Natural killer cell (primary cell): Measurements from ENCODE around the gene GDF11. TPM values are rescaled to one million over a fixed set of nuclear protein-coding genes. Genes with fewer than 3 reads are reported as not detected.
A peak's percentile ranks its signal among the peaks of the same experiment; 100 is the strongest.

ENCODE experiments used
- ATAC-seq, 3 donors: fragments of 150-1000 bp in 2 of 3; fragments of 200-7000 bp in 1 of 3; cut with Tn5 transposase; 1 replicate in 1 of 3; 2 replicates in 2 of 3; pipeline ENCODE4 v1.10.0; 2021; ENCODE audit warnings: mild to moderate bottlenecking in 2 of 3, moderate library complexity in 2 of 3
- DNase-seq, 2 donors: peaks; one replicate each; pipeline versions ENCODE4 v3.0.0 to v3.0.0-alpha.2; 2013 to 2021; ENCODE audit warnings: mixed read lengths in 1 of 2
- H3K27ac ChIP-seq: one replicate; pipeline ENCODE4 v1.5.1; 2013; ENCODE audit warnings: mild to moderate bottlenecking, low read length
- H3K27me3 ChIP-seq: one replicate; pipeline ENCODE4 v1.6.1; 2013; ENCODE audit warnings: low read length; ENCODE audit not compliant: control insufficient read depth, insufficient read depth
- H3K36me3 ChIP-seq: one replicate; pipeline ENCODE4 v1.6.1; 2013; ENCODE audit warnings: low read length; ENCODE audit not compliant: control insufficient read depth, insufficient read depth
- H3K4me1 ChIP-seq: one replicate; pipeline ENCODE4 v1.6.1; 2013; ENCODE audit warnings: low read length; ENCODE audit not compliant: control insufficient read depth, insufficient read depth
- H3K4me3 ChIP-seq: one replicate; pipeline ENCODE4 v1.5.1; 2013; ENCODE audit warnings: low read length
- H3K9me3 ChIP-seq: one replicate; pipeline ENCODE4 v1.6.1; 2013; ENCODE audit warnings: low read length; ENCODE audit not compliant: control insufficient read depth, insufficient read depth
- H3K27ac Mint-ChIP-seq, 2 donors: one replicate each; pipeline ENCODE4 v1.8.0; 2022; ENCODE audit warnings: mild to moderate bottlenecking in 2 of 2, mixed read lengths in 2 of 2, moderate library complexity in 1 of 2
- H3K27me3 Mint-ChIP-seq, 2 donors: one replicate each; pipeline ENCODE4 v1.8.0; 2022; ENCODE audit warnings: low read depth in 2 of 2, mixed read lengths in 2 of 2
- H3K36me3 Mint-ChIP-seq: one replicate; pipeline ENCODE4 v1.8.0; 2022; ENCODE audit warnings: mixed read lengths
- H3K4me1 Mint-ChIP-seq, 2 donors: one replicate each; pipeline ENCODE4 v1.8.0; 2022; ENCODE audit warnings: mixed read lengths in 2 of 2
- H3K4me3 Mint-ChIP-seq: one replicate; pipeline ENCODE4 v1.8.0; 2022; ENCODE audit warnings: mild to moderate bottlenecking, moderate library complexity, mixed read lengths
- H3K9me3 Mint-ChIP-seq, 2 donors: one replicate each; pipeline ENCODE4 v1.8.0; 2022; ENCODE audit warnings: mixed read lengths in 2 of 2
- WGBS: methylation state at CpG from one replicate; pipeline ENCODE4 v1.1.7; 2013; ENCODE audit warnings: missing lambda C conversion rate; ENCODE audit not compliant: insufficient coverage; 5-methylcytosine and 5-hydroxymethylcytosine counted together
- intact Hi-C: fragments of 100-400 bp; cut with micrococcal nuclease; formaldehyde crosslinking; loops from one replicate; pipeline ENCODE4 v1.14.2; 2022
- total RNA-seq, 4 donors: library from RNA; stranded (reverse); fragments of 120-200 nt in 1 of 4; gene quantifications; one replicate each; pipeline versions ENCODE4 v1.2.3 to v1.2.4, GENCODE V29; 2013 to 2022
- TF ChIP-seq, protein P1 (sequence below): fragments of 200-600 bp; IDR thresholded peaks from one replicate; pipeline ENCODE4 v1.8.0; 2022; ENCODE audit warnings: antibody characterized with exemption

The GDF11 gene
- total RNA-seq, 3 donors from 2014 or later (not counting 1 experiment from before 2014, with no cell fraction given): 9.2 to 12.1 (median 10.2) TPM

DNA sequence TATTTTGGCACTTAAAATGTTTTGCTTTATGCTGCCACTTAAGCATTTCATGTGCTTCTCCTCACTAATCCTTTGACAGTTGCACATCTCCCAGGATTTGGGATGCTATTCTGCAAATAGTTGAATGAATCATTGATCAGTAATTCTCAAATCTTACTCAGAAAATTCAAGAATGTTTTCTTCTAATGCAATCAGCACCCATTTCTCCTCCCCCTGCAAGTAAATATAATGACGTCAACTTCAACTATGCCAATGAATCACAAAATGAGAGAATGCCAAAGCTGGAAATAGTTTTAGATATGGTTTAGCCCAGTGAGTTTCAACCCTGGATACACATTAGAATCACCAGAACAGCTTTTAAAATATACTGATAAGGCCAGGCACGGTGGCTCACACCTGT is 29.2 kb upstream of the GDF11 start:
- Mint-ChIP-seq H3K27me3 (peaks cover 13 to 14% of the 10 kb centered on the region in 2 donors), H3K27ac (no peak overlapping the region), H3K9me3 (no peaks in the 10 kb centered on the region), H3K4me3 (peak overlapping the region; percentile 36), H3K4me1 (peaks cover 10 to 28% of the 10 kb centered on the region in 2 donors), H3K36me3 (no peaks in the 10 kb centered on the region)
- WGBS: 100% methylated on average over 1 of the region's 2 CpGs
- DNase-seq: no peak
- Histone ChIP-seq H3K4me3 (no peak overlapping the region), H3K27me3 (peaks cover 3% of the 10 kb centered on the region), H3K9me3 (no peaks in the 10 kb centered on the region), H3K27ac (no peak overlapping the region), H3K4me1 (peaks cover 23% of the 10 kb centered on the region), H3K36me3 (no peaks in the 10 kb centered on the region)
- no peak for ATAC-seq
- intact Hi-C loops: no loop called here
- TF ChIP-seq, protein P1, sequence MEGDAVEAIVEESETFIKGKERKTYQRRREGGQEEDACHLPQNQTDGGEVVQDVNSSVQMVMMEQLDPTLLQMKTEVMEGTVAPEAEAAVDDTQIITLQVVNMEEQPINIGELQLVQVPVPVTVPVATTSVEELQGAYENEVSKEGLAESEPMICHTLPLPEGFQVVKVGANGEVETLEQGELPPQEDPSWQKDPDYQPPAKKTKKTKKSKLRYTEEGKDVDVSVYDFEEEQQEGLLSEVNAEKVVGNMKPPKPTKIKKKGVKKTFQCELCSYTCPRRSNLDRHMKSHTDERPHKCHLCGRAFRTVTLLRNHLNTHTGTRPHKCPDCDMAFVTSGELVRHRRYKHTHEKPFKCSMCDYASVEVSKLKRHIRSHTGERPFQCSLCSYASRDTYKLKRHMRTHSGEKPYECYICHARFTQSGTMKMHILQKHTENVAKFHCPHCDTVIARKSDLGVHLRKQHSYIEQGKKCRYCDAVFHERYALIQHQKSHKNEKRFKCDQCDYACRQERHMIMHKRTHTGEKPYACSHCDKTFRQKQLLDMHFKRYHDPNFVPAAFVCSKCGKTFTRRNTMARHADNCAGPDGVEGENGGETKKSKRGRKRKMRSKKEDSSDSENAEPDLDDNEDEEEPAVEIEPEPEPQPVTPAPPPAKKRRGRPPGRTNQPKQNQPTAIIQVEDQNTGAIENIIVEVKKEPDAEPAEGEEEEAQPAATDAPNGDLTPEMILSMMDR: no peak

DNA sequence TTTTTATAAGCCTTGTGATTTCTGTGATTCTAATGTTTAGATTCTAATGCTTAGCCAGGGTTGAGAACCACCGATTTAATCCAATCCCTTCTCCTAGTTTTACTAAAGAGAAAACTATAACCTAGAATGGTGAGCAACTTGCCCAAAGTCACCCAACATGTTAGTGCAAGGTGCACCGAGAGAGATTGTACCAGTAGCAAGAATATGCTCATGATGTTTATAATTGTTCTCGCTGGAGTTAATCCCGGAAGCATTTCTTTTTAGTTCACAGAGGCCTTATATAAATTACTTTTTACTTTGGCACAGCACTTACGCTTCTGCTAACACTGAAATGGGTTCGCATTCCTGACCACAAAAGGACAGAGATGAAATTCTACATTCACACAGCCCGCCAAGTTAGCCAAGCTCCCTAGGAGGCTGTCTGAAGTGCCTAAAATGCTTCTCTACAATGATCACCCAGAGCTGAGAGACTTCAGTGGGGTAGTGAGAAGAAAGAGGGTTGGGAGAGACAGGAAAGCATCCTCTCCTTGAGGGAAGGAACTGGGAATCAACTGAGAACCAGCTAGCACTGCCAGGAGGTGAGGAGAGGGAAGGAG is 27.7 kb upstream of the GDF11 start:
- intact Hi-C loops: no loop called here
- Histone ChIP-seq H3K27ac (peak overlapping the region; percentile 73), H3K9me3 (no peaks in the 10 kb centered on the region), H3K4me1 (peaks cover 28% of the 10 kb centered on the region), H3K4me3 (peak overlapping the region; percentile 87), H3K36me3 (peaks cover 9% of the 10 kb centered on the region), H3K27me3 (no peaks in the 10 kb centered on the region)
- TF ChIP-seq, protein P1: no peak
- Mint-ChIP-seq H3K4me1 (peaks cover 12 to 28% of the 10 kb centered on the region in 2 donors), H3K9me3 (no peaks in the 10 kb centered on the region), H3K27me3 (peaks cover 0 to 3% of the 10 kb centered on the region in 2 donors), H3K36me3 (no peaks in the 10 kb centered on the region), H3K27ac (peak overlapping the region; percentile 96 to 98), H3K4me3 (peak overlapping the region; percentile 97)
- ATAC-seq: no peak
- WGBS: 89% methylated on average over 7 of the region's 7 CpGs
- DNase-seq: no peak

DNA sequence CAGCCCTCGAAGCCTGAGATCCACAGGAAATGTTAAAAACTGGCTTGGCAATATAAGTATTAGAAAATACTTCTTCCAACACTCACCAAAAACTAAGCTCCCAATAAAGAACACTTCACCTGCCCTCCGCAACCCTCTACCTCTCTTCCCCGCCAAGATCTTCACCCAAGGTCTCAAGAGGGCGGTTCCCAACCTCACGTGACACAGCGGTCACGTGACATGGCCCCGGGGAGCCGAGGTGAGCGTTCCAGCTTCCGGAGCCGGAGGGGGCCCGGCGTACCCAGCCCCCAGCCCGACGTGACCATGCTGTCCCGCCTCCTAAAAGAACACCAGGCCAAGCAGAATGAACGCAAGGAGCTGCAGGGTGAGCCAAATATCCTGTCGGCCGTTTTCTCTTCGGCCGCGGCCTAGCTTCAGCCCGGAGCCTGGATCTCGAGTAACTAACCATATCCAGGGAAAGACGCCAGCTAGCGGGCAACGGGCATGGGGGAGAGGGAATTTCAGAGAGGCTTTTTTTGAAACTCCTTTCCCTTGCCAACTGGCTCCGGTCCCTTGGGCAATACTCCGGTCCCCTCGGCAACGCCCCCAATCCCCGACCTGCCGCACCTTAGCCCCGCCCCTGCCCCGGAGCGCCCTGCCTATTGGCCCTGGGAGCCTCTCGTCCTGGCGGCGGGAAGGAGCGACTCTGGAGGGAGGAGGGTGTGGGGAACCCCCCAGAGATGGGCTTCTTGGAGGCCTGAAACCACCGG is 26.9 kb upstream of the GDF11 start, which contains the start of gene BLOC1S1:
TSS of gene BLOC1S1 (plus strand) at position 214 of the 749 bp plus-strand sequence. CDS start at position 220, 6 bp downstream.
- Mint-ChIP-seq H3K27me3 (peaks cover 0 to 3% of the 10 kb centered on the region in 2 donors), H3K27ac (peak within 1 kb of the TSS; percentile 96 to 98), H3K9me3 (no peaks in the 10 kb centered on the region), H3K36me3 (no peaks in the 10 kb centered on the region), H3K4me1 (peaks cover 18 to 28% of the 10 kb centered on the region in 2 donors), H3K4me3 (peak within 1 kb of the TSS; percentile 97)
- intact Hi-C loops: no loop called here
- Histone ChIP-seq H3K36me3 (peaks cover 9% of the 10 kb centered on the region), H3K4me3 (peak within 1 kb of the TSS; percentile 87), H3K4me1 (peaks cover 35% of the 10 kb centered on the region), H3K27me3 (no peaks in the 10 kb centered on the region), H3K9me3 (no peaks in the 10 kb centered on the region), H3K27ac (peak within 1 kb of the TSS; percentile 73)
- DNase-seq (peak; percentile 91 to 97), ATAC-seq (peak; percentile 87 to 91 (median 90))
- under 1% methylated on average over 41 of the region's 42 CpGs for WGBS
- TF ChIP-seq, protein P1: no peak
